DND-41 (cell line): ENCODE results near the gene SUN1.

ENCODE experiments used
- ATAC-seq: fragments of 200-7000 bp; cut with Tn5 transposase; 3 replicates; pipeline ENCODE4 v1.9.1; 2021; ENCODE audit warnings: low read depth; ENCODE audit not compliant: insufficient read depth
- DNase-seq: peaks from one replicate; pipeline ENCODE4 v3.0.0-alpha.2; 2020
- H2AFZ ChIP-seq: 2 replicates; pipeline ENCODE4 v1.6.0; 2012; ENCODE audit warnings: low read depth, low read length
- H3K27ac ChIP-seq: 2 replicates; pipeline ENCODE4 v1.5.1; 2012; ENCODE audit warnings: low read length, inconsistent platforms
- H3K27me3 ChIP-seq: fragments of 200-600 bp; sonication (generic); 2 replicates; pipeline ENCODE4 v1.6.0; 2012; ENCODE audit warnings: low read length, mild to moderate bottlenecking, inconsistent platforms; ENCODE audit not compliant: insufficient read depth, poor library complexity
- H3K36me3 ChIP-seq: 2 replicates; pipeline ENCODE4 v1.5.1; 2012; ENCODE audit warnings: low read length, inconsistent platforms; ENCODE audit not compliant: insufficient read depth
- H3K4me1 ChIP-seq: 2 replicates; pipeline ENCODE4 v1.5.1; 2012; ENCODE audit warnings: mild to moderate bottlenecking, low read length; ENCODE audit not compliant: insufficient read depth
- H3K4me2 ChIP-seq: 2 replicates; pipeline ENCODE4 v1.6.0; 2012; ENCODE audit warnings: mild to moderate bottlenecking, moderate library complexity, low read length, inconsistent platforms; ENCODE audit not compliant: insufficient read depth
- H3K4me3 ChIP-seq, 2 experiments: fragments of 200-600 bp in 1 of 2; shearing (Covaris generic) in 1 of 2; 2 replicates each; pipeline ENCODE4 v1.5.1; 2012 to 2016; ENCODE audit warnings: inconsistent platforms in 2 of 2, low read length in 2 of 2, mild to moderate bottlenecking in 2 of 2, low read depth in 1 of 2, moderate library complexity in 1 of 2
- H3K79me2 ChIP-seq: 2 replicates; pipeline ENCODE4 v1.6.0; 2012; ENCODE audit warnings: low read length, inconsistent platforms; ENCODE audit not compliant: insufficient read depth
- H3K9ac ChIP-seq: 2 replicates; pipeline ENCODE4 v1.6.0; 2012; ENCODE audit warnings: low read depth, mild to moderate bottlenecking, inconsistent platforms, low read length, moderate library complexity
- H3K9me3 ChIP-seq: 2 replicates; pipeline ENCODE4 v1.5.1; 2012; ENCODE audit warnings: low read length, moderate library complexity, mild to moderate bottlenecking, inconsistent platforms; ENCODE audit not compliant: insufficient read depth, severe bottlenecking
- H4K20me1 ChIP-seq: 2 replicates; pipeline ENCODE4 v1.6.0; 2012; ENCODE audit warnings: low read length; ENCODE audit not compliant: insufficient read depth
- EZH2 ChIP-seq: IDR thresholded peaks from 3 replicates; pipeline ENCODE4 v1.6.1; 2012; ENCODE audit warnings: borderline replicate concordance, low read depth, mild to moderate bottlenecking, moderate library complexity, low read length, inconsistent platforms; ENCODE audit not compliant: severe bottlenecking
- TF ChIP-seq, protein P1 (sequence below): IDR thresholded peaks from 2 replicates; pipeline ENCODE4 v1.5.1; 2012; ENCODE audit warnings: borderline replicate concordance, low read length, moderate library complexity, mild to moderate bottlenecking; ENCODE audit not compliant: poor library complexity, severe bottlenecking; ENCODE audit errors: extremely low read depth

SUN1 gene

DNA sequence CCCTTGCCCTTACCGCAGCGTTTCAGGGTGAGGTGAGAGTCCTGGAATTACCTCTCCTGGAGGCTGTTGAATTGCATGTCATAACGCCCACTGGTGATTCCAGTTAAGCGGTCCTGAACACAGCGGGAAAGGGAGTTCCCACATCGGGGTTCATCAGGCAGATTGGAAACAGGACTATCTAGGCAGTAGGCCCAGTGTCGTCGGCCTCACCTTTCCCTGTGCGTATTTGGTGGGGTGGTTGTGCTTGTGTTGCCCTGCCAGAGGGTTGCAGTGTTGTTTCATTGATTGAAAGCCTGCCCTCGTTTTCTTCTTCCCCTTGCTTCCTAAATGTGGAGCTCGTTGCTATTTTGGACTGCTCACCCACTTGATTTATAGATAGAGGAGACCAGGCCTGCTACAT lies 10.6 kb upstream of the SUN1 start:
- H3K4me2 ChIP-seq: no peak overlapping the region
- H3K4me3 ChIP-seq: no peak overlapping the region
- no peak for ATAC-seq
- no peaks in the 10 kb centered on the region for H3K9me3 ChIP-seq
- no peak overlapping the region for H2AFZ ChIP-seq
- no peak overlapping the region for H3K27ac ChIP-seq
- H3K4me1 ChIP-seq: peaks cover 18% of the 10 kb centered on the region
- peaks cover 11% of the 10 kb centered on the region; the same call in 1 of the 2 replicates for H3K36me3 ChIP-seq
- no peak overlapping the region for H3K9ac ChIP-seq
- no peak for DNase-seq
- peaks cover 98% of the 10 kb centered on the region for H3K79me2 ChIP-seq
- peaks cover 79% of the 10 kb centered on the region for H4K20me1 ChIP-seq
- TF ChIP-seq, protein P1, sequence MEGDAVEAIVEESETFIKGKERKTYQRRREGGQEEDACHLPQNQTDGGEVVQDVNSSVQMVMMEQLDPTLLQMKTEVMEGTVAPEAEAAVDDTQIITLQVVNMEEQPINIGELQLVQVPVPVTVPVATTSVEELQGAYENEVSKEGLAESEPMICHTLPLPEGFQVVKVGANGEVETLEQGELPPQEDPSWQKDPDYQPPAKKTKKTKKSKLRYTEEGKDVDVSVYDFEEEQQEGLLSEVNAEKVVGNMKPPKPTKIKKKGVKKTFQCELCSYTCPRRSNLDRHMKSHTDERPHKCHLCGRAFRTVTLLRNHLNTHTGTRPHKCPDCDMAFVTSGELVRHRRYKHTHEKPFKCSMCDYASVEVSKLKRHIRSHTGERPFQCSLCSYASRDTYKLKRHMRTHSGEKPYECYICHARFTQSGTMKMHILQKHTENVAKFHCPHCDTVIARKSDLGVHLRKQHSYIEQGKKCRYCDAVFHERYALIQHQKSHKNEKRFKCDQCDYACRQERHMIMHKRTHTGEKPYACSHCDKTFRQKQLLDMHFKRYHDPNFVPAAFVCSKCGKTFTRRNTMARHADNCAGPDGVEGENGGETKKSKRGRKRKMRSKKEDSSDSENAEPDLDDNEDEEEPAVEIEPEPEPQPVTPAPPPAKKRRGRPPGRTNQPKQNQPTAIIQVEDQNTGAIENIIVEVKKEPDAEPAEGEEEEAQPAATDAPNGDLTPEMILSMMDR: no peak
- no peak for TF ChIP-seq EZH2
- no peaks in the 10 kb centered on the region for H3K27me3 ChIP-seq

GRCh38 chr7:822692-823276 lies 9.5 kb upstream of the SUN1 start:
- TF ChIP-seq, protein P1: peak; percentile 28
- no peak for TF ChIP-seq EZH2
- Histone ChIP-seq H3K4me3 (no peak overlapping the region), H3K27me3 (no peaks in the 10 kb centered on the region), H3K9ac (no peak overlapping the region), H3K4me1 (peaks cover 10% of the 10 kb centered on the region), H2AFZ (no peak overlapping the region), H4K20me1 (peaks cover 76% of the 10 kb centered on the region), H3K79me2 (peaks cover 97% of the 10 kb centered on the region), H3K27ac (no peak overlapping the region), H3K9me3 (no peaks in the 10 kb centered on the region), H3K4me2 (no peak overlapping the region), H3K36me3 (peaks cover 11% of the 10 kb centered on the region; the same call in 1 of the 2 replicates)
- no peak for DNase-seq
- ATAC-seq: no peak

- no peak for TF ChIP-seq EZH2
- TF ChIP-seq, protein P1: no peak
- DNase-seq: no peak
- H4K20me1 ChIP-seq: peaks cover 73% of the 10 kb centered on the region
Observed at GRCh38 chr7:823649-824048, 8.6 kb upstream of the SUN1 start.

More at GRCh38 chr7:823649-824048, 8.6 kb upstream of the SUN1 start:
- Histone ChIP-seq H3K4me1 (peaks cover 1% of the 10 kb centered on the region), H3K9ac (no peak overlapping the region), H3K36me3 (peaks cover 11% of the 10 kb centered on the region; the same call in 1 of the 2 replicates), H3K27ac (no peak overlapping the region), H3K4me2 (no peak overlapping the region), H3K4me3 (no peak overlapping the region), H3K79me2 (peaks cover 97% of the 10 kb centered on the region), H3K27me3 (no peaks in the 10 kb centered on the region), H2AFZ (no peak overlapping the region), H3K9me3 (no peaks in the 10 kb centered on the region)
- ATAC-seq: no peak
